GM19240 (cell line): ENCODE results near the gene CHN2.

Experiments used
- DNase-seq: peaks from one replicate; pipeline ENCODE4 v3.0.0; 2011; ENCODE audit warnings: low spot score; ENCODE audit not compliant: insufficient read length

Gene CHN2

DNA sequence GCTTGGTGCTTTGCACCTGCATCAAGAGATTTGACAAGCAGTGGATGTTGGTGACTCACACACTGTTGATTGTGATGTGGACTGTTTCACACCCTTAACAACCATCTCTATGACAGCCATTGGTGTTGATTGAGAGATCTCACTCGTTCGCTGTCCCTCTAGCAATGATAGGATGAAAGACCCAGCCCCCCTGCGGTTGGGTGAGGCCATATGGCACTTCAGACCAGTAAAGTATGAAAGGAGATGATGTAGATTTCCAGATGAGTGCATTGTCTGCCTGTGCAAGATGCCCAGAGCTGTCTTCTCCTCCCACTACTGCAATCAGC lies 230.4 kb downstream of the CHN2 start:
- no peak for DNase-seq

DNA sequence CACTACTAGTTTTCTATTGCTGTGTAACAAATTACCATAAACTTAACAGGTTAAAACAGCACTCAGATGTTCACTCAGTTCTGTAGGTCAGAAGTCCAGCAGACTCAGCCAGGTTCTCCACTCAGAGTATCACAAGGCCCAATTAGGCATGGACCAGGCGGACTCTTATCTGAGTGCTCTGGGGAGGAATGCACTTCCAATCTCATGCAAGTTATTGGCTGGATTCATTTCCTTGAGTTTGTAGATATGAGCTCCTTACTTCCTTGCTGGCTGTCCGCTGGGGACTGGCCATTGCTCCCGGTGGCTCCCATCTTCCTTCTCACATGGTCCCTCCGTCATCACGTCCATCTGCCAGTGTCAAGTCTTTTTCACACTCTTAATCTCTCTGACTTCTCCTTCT lies 232.0 kb downstream of the CHN2 start:
- DNase-seq = no peak

DNA sequence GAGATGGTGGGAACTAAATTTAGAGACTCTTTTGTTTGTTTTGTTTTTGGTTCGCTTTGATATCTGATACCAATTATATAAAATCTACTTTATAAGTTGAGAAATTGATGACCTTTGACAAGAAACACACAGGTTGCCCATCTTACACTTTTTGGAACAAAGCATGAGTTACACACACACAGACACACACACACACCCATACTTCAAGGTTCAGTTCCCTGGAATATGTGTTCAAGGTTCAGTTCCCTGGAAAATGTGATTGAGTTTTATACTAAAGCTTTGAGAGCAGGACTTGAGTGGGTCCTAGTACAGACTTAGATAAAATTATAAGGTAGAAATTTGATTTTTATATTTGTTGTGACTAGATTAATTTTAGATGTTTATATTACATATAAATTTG lies 234.8 kb downstream of the CHN2 start:
- DNase-seq = no peak

DNA sequence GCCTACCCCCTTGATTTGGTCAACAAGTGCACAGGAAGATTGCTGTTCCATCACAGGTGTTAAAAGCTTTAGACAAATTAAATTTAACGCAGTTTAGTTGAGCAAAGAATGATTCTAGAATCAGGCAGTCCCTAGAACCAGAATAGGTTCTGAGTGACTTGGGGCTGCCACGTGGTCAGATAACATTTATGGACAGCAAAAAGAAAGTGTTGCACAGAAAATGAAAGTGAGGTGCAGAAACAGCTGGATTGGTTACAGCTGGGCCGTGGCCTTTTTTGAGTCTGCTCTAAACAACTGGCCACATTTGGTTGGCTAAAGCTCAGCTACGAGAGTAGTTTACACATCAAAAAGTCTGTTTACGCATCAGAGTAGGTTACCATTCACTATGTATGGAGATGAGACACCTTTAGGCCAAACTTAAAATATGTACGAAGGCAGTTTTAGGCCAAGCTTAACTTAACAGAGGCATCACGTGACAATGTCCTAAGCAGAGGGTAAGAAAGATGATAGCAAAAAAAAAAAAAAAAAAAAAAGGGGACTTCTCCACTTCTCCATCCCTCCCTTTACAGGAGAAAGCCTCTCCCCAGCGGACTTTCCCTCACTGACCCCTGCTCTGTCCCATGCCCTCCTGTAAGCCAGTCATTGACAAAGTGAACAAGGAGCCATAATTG lies 235.8 kb downstream of the CHN2 start:
- DNase-seq = no peak

DNA sequence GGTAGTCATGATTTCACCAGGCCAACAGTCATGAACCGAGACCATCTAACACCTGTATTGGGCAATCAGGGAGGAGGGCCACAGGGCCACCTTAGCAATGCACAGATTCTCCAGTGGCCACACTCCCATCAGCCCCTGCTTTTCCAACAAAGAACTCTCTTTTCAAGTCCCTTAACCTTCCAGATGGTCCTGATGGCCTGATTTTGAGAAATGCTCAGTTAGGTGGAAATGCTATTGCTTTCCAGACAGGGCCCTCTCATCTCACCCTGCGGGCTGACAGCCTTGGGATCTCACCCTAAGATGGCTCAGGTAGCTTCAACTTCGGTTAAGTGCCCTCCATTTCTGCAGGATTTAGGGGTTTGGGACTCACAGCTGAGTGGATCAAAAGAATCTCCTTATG lies 237.1 kb downstream of the CHN2 start:
- no peak for DNase-seq

DNA sequence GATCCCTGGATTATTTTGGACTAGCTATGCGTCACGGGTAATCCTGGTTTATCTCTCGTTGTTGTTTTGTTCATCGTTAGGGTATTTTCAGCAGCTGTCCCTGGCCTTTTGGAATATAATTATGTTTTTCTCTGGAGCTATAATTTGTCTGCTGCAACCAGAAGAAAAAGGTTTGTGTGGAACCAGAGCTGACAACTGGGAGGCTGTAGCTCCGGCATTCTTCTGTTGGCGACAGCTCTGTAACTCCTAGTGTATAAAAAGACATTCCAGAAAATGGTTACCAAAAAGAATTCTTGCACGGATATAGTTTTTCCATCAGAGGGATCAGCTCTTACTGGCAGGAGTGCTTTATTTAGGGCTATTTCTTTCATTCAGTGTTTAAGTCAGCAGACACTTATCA lies 238.1 kb downstream of the CHN2 start:
- no peak for DNase-seq

DNA sequence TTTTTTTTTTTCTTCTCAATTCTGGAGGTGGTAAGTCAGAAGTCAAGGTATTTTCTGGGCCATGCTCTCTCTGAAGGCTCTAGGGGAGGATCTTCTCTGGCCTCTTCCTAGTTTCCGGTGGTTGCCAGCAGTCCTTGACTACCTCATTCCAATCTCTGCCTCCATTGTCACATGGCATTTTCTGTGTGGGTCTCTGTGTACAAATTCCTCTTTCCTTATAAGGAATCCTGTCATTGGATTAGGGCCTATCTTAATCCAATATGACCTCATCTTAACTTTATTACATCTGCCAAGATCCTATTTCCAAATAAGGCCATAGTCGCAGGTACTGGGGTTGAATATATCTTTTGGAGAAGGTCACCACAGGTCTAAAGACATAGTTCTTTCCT lies 239.8 kb downstream of the CHN2 start:
- no peak for DNase-seq

DNA sequence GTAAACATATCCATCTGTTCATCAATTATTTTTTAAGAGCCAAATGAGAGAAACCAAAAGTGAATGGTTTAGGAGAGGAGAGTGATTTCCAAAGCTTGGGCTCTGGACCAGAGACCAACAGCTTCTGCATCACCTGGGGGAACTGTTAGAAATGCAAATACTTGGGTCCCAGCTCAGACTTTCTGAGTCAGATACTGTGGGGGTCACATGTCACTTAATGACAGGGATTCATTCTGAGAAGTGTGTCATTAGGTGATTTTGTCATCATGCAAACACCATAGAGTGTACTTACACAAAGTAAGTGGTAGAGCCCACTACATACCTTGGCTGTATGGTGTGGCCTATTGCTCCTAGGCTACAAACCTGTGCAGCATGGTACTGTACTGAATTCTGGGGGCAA lies 240.6 kb downstream of the CHN2 start:
- no peak for DNase-seq

DNA sequence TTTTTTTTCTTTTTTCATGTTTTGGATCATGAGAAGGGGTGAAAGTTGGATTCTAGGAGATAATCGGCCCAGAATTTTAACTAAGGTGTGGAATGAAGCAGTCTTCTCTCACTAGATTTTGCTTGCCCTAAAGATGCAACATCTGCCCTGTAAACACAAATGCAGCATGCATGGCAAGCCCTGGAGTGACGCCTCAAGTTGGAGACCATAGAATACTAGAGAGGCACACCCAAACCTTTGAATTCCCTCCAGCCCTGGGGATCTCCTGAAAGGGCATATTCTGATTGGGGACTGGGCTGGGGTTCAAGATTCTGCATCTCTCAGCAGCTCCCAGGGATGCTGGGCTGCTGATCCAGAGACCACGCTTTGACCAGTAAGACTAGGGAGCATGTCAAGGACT lies 241.3 kb downstream of the CHN2 start:
- DNase-seq = no peak

DNA sequence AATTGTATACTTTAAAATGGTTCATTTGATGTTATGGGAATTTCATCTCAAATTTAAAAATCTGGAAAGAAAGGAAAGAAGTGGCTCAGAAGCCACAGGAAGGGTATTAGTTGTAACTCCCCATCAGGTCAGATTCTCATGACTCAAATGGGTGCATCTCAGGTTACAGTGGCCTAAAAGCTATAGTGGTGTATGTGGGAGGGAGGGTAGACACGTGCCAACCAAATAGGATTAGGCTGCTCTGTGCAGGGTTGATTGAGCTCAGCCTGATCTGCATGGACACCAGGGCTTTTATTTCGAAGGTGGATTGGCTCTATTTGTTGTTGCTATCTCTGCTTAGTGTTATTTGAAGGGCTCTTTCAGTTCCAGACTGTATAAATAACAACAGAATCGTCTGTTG lies 247.6 kb downstream of the CHN2 start:
- DNase-seq = no peak

DNA sequence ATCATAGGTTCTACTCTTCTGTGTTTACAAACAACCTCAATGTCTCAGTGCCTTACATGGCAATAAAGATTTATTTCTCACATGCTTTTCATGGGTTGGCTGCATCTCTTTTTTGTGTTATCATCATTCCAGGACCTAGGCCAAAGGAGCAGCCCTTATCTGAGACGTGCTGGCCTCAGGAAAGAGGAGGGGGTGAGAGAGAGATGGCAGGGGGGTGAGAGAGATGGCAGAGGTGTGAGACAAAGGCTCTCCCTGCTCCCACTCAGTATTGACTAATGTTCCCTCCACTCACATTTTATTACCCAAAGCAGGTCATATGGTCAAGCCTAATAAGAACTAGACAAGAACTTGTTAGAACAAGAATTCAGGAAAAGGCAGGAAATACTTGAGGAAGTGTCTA lies 249.0 kb downstream of the CHN2 start:
- no peak for DNase-seq

DNA sequence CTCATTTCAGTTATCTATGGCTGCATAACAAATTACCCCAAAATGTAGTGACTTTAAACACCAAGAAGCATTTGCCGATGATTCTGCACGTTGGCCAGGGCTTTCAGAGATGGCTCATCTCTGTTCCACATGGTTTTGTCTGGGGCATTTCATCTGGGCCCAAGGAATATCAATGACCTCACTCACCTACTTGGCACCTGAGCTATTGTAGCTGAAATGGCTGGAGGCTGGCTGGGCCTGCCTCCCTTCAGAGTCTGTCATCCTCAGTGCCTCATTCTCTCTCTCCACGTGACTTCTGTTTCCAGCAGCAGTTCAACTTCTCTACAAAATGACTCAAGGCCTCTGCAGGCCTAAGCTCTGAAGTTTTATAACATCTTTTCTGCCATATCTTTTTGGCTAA lies 249.7 kb downstream of the CHN2 start:
- no peak for DNase-seq

DNA sequence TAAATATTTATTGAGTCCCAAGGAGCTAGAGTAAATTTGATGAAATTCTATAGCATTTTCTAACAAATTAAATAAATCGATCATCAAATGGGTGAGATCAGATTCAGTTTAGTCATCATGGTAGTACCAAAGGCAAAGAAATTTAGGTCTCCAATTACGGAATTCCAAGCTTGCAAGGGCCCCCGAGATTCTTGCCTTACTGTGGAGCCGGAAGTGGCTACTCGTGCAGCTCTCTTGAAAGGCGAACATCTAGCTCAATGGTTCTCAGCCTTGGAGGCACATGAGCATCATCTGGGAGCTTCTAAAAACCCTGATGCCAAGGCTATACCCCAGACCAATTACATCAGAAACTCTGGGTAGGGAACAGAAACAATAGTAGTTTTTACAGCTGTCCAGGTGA lies 251.2 kb downstream of the CHN2 start:
- no peak for DNase-seq

DNA sequence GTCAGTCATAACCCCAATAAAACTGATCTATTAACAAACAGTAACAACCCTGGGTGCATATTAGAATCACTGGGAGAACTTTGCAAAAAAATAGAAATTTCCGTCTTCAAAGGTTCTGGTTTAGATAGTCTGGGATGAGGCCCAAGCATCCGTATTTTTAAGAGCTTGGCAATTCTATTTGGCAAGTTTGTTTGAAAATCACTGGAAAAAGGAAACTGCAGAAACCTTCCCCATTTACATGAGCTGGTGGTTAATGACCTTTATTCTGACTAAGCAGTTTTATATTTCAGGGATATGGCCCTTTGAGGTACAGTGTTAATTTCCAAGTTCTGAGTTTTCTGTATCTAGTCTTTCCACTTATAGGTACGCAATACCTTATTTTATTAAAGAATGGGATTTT lies 253.3 kb downstream of the CHN2 start:
- no peak for DNase-seq

DNA sequence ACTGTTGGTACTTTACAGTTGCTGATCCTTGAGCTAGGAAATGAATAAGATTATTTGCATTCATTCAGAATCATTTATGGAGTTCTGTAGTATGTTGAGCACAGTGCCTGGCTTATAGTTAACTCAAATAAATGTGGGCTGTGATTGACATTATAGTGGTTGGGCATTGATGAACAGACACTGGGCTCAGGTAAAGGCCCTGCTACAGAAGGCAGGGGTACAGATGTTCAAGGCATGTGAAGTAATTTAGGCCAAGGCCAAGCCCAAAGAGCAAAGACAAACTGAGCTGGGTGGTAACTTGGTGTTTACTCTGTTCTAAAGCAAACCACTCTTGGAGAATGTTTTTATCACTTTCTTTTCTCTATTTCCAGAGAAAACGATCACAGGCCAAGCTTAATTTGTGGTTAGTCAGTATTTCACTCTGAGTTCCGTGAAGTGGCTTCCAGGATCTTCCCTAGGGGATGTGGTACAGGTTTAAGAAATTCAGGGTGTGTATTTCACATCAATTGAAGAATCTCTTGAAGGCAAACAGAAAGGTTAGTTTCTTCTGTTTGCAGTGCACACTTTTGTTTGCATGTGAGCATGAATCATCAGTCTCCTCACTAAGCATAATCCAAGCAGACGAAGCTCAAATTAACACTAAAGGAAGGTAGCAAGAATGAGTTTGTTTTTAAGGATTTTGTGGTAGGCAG lies 255.1 kb downstream of the CHN2 start:
- DNase-seq = no peak

DNA sequence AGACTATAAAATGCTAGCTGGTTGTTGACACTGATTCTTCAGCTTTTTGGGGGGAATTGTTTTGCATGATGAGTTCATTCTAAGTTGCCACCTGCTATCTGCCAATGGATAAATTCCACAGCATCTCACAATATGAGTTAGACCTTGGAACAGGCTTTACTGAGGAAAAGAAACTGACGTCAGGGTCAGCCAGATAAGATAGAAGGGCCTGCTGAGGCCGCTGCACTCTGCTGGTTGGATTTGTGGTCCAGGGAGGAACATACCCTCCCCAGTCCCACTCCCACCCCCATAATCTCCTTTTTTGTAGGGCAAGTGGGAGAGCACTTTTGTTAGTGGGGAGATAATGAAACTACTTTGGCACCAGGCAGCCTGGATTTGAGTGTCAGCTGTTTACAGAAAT lies 258.4 kb downstream of the CHN2 start:
- DNase-seq = no peak

DNA sequence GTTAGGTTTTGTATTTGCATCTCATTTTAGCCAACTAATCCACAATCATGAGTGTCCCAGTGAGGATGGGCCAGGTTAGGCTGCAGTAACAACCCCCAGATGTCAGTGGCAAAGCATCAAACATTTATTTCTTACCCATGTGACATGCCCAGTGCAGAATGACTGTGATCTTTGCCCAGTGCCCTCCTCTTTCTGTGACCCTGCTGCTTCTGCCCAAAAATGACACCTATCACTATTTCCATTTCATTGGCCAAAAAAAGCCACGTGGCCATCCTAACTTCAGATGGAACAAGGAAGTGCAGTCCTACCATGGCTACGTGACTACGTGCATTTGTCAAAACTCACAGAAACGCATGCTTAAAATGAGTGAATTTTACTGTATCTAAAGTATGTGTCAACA lies 259.9 kb downstream of the CHN2 start:
- DNase-seq = no peak

DNA sequence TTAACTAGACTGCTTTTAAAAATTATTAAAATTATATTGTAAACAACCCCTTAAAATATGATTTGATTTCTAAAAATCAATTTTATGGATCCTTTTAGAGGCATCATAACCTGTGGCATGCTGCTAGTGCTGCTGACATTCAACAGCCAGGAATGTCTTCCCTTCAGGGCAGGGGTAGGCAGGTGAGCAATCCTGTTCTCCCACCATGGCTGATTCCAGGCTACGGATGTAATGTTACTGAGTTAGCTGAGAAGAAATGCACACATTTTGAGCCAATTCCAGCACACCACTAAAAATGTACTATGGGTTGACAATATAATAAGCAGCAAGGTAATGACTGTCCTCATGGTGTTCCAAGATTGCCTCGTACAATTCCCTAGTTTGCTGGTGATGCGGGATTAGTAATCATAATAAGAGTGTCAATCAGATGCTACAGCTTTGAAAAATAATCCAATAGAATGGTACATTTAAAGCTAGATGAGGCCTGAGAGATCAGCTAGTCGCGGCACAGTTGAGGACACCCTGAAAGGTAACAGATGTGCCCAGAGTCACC lies 260.4 kb downstream of the CHN2 start:
- DNase-seq = no peak

DNA sequence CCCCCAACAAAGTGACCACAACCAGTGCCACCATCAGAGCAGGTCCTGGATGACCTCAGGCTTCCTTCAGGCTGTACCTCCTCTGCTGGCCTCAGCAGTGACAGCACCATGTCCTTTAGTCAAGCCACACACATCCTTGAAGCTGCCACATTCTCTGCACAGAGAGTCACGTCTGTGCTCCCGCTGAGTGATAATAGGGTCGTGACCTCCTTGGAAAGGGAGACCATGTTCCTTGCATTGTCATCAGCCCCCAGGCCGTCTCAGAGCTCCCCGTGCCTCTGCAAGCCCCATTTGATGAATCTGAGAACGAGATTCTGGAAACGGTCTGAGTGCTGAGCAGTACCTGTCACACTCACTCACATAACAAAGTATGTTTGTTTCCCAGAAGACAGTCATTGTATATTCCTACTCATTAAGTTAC lies 262.6 kb downstream of the CHN2 start:
- no peak for DNase-seq

DNA sequence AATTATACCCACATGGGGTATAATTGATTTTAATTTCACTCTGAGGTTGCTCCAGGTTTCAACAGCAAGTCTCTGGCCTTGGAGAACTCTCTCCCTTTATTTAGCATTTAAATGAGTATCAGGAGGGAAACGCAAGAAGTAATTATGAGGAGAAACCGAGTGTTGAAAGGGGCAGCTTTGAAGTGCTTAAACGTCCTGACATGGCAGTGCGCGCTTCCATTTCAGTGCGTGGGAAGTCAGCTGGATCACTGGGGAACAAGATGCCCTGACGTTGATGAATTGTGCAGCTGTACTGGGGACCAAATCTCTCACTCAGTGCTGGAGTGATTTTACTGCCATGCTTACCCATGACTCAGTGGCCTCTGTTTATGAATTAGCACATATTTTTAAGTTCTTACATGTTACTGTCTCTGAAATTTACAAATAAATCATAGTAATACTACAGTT lies 263.0 kb downstream of the CHN2 start:
- no peak for DNase-seq

DNA sequence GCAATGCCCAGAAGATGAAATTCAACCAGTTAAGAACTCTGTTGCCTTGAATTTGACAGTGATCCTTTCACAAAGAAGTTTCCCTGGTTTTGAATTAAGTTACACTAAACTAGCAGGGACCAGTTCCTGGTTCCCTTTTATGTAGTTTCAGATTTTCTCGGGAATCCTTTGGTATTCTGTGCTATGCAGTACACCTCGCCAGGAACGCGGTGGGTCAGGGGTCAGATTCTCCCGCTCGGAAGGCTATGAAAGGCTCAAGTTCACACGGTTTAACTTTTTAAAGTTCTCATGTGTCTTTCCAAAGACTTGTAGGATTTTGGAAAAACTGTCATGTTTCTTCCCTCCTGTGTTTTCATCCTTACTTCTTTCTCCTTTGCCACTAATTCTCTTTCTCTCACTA lies 264.4 kb downstream of the CHN2 start:
- DNase-seq = no peak

DNA sequence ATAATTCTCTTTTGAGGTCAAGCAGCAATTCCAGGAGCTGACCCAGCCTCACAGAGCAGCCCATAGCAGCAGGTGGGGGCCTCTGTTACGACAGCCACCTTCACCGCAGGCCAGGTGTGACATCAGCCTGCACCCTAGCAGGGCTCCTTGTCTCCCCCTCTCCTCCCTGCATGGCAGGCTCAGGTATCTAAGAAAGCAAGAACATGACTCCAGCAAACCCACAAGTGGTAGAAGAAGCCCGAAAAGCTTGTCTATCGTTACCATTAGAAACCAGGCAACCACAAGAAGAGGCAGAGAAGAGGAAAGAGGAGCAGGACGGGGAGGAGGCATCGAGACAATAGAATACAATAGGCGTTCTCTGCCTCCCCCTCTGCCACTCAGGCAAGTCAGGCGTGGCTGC lies 265.0 kb downstream of the CHN2 start:
- DNase-seq = no peak

DNA sequence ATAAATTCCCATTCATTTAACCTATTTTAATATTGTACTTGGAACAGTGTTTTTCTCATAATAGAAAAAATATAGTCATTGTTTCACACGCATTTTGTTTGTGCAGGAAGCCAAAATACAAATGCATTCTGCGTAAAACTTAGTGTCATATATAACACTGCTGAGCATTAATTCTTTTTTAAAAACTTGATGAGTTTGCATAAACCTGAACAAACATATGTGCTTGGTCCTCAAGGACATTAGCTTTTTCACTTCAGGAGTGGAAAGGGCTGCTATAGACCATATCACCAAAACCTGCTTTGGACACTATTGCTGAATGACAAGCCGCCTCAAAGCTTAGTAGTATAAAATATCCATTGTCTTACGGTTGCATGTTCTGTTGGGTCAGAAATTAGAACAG lies 267.4 kb downstream of the CHN2 start:
- DNase-seq = no peak
